Breast epithelium (tissue), 4 donors: ENCODE measurements around the gene FAM83C. TPM values are rescaled to one million over a fixed set of nuclear protein-coding genes. Genes with fewer than 3 reads are reported as not detected.

ENCODE experiments used
- DNase-seq, 2 donors: peaks; one replicate each; pipeline ENCODE4 v3.0.0-alpha.2; 2019; ENCODE audit warnings: low spot score in 2 of 2
- H3K27ac ChIP-seq, 2 donors: fragments of 200-600 bp; sonication (generic) in 1 of 2; one replicate each; pipeline ENCODE4 v1.5.1; 2016 to 2019; ENCODE audit warnings: mild to moderate bottlenecking in 1 of 2
- H3K27me3 ChIP-seq, 2 donors: fragments of 200-600 bp; sonication (generic) in 1 of 2; one replicate each; pipeline versions ENCODE4 v1.5.1 to v1.6.0; 2017 to 2019; ENCODE audit warnings: control low read depth in 1 of 2, mild to moderate bottlenecking in 1 of 2
- H3K36me3 ChIP-seq: fragments of 200-600 bp; one replicate; pipeline ENCODE4 v1.5.1; 2019
- H3K4me1 ChIP-seq, 2 donors: fragments of 200-600 bp; sonication (generic); one replicate each; pipeline ENCODE4 v1.5.1; 2016 to 2019; ENCODE audit warnings: control low read depth in 1 of 2
- H3K4me3 ChIP-seq, 3 donors: fragments of 200-600 bp; sonication (generic); 1 replicate in 2 of 3; 2 replicates in 1 of 3; pipeline ENCODE4 v1.5.1; 2016 to 2019; ENCODE audit warnings: mild to moderate bottlenecking in 3 of 3, moderate library complexity in 2 of 3
- H3K9me3 ChIP-seq, 2 donors: fragments of 200-600 bp; sonication (generic) in 1 of 2; one replicate each; pipeline ENCODE4 v1.5.1; 2016 to 2019; ENCODE audit warnings: control low read depth in 1 of 2
- CTCF ChIP-seq, 3 donors: fragments of 450-650 bp; IDR thresholded peaks; one replicate each; pipeline ENCODE4 v1.5.1; 2016 to 2017; ENCODE audit warnings: antibody characterized with exemption in 3 of 3, mild to moderate bottlenecking in 3 of 3, moderate library complexity in 3 of 3
- POLR2A ChIP-seq: fragments of 450-650 bp; IDR thresholded peaks from one replicate; pipeline ENCODE4 v1.6.1; 2016; ENCODE audit warnings: antibody characterized with exemption, mild to moderate bottlenecking, moderate library complexity
- POLR2AphosphoS5 ChIP-seq, 3 donors: sonication (generic); formaldehyde crosslinking; IDR thresholded peaks; one replicate each; pipeline ENCODE4 v1.6.1; 2017; ENCODE audit warnings: antibody characterized with exemption in 3 of 3
- intact Hi-C: fragments of 100-400 bp; cut with DNase I; formaldehyde crosslinking; loops from one replicate; pipeline ENCODE4 v1.15.1; 2023; ENCODE audit warnings: low total_unique reads
- total RNA-seq, 3 donors: library from RNA; depleted of rRNA; stranded (reverse); fragments of >200 nt; gene quantifications; one replicate each; pipeline ENCODE4 v1.1.0, GENCODE V29; 2016

Gene FAM83C
- total RNA-seq, 3 donors from 2014 or later, result 0.15 TPM; not detected in 2

GRCh38 chr20:35283441-35284266 is 8.6 kb downstream of the FAM83C start:
- no peak for DNase-seq
- Histone ChIP-seq H3K27ac (peak overlapping the region; percentile 83 to 93), H3K36me3 (peaks cover 8% of the 10 kb centered on the region), H3K4me3 (peak overlapping the region; percentile 64 to 93 (median 90)), H3K4me1 (peaks cover 0 to 9% of the 10 kb centered on the region in 2 donors), H3K27me3 (no peaks in the 10 kb centered on the region), H3K9me3 (no peaks in the 10 kb centered on the region)
- intact Hi-C loops, result no loop called here
- TF ChIP-seq CTCF (IDR thresholded peaks at IDR 0.05) (no peak), POLR2AphosphoS5 (IDR thresholded peaks at IDR 0.05) (no peak), POLR2A (no peak)

GRCh38 chr20:35281506-35282101 is 10.6 kb downstream of the FAM83C start:
- DNase-seq, result no peak
- H3K27ac ChIP-seq, result no peak overlapping the region
- TF ChIP-seq CTCF (IDR thresholded peaks at IDR 0.05), result no peak
- no peak for TF ChIP-seq POLR2AphosphoS5 (IDR thresholded peaks at IDR 0.05)
- no peak for TF ChIP-seq POLR2A
- H3K4me1 ChIP-seq, result peaks cover 0 to 9% of the 10 kb centered on the region in 2 donors
- no peak overlapping the region for H3K4me3 ChIP-seq
- H3K27me3 ChIP-seq, result no peaks in the 10 kb centered on the region
- H3K9me3 ChIP-seq, result no peaks in the 10 kb centered on the region
- intact Hi-C loops, result no loop called here
- H3K36me3 ChIP-seq, result peaks cover 8% of the 10 kb centered on the region

GRCh38 chr20:35280523-35280922 is 11.7 kb downstream of the FAM83C start:
- DNase-seq, result no peak
- H3K9me3 ChIP-seq, result no peaks in the 10 kb centered on the region
- H3K27ac ChIP-seq, result no peak overlapping the region
- no peak for TF ChIP-seq CTCF (IDR thresholded peaks at IDR 0.05)
- no peak for TF ChIP-seq POLR2A
- TF ChIP-seq POLR2AphosphoS5 (IDR thresholded peaks at IDR 0.05), result no peak
- peaks cover 8% of the 10 kb centered on the region for H3K36me3 ChIP-seq
- H3K27me3 ChIP-seq, result no peaks in the 10 kb centered on the region
- no peak overlapping the region for H3K4me3 ChIP-seq
- intact Hi-C loops, result no loop called here
- peaks cover 6 to 9% of the 10 kb centered on the region in 2 donors for H3K4me1 ChIP-seq

- H3K4me3 ChIP-seq, result no peak overlapping the region
- intact Hi-C loops, result loop anchor here (10.0 kb wide), 1 partner anchor 135 kb away; the partner anchor contains the start of gene EDEM2
- H3K9me3 ChIP-seq, result no peaks in the 10 kb centered on the region
- peak overlapping the region in 1 of 2 donors; percentile 98 for H3K27ac ChIP-seq
- peaks cover 6 to 9% of the 10 kb centered on the region in 2 donors for H3K4me1 ChIP-seq
- H3K36me3 ChIP-seq, result peaks cover 8% of the 10 kb centered on the region
- no peaks in the 10 kb centered on the region for H3K27me3 ChIP-seq
- TF ChIP-seq CTCF (IDR thresholded peaks at IDR 0.05), result no peak
- TF ChIP-seq POLR2A, result no peak
- TF ChIP-seq POLR2AphosphoS5 (IDR thresholded peaks at IDR 0.05), result no peak
- no peak for DNase-seq
Observed at GRCh38 chr20:35279533-35280174, 12.6 kb downstream of the FAM83C start.
